IPS-NIHi7 (cell line): Measurements from ENCODE around the gene RFFL.

ENCODE experiments used
- DNase-seq: peaks from one replicate; pipeline ENCODE4 v3.0.0; 2012; ENCODE audit warnings: mixed read lengths; ENCODE audit errors: extremely low spot score

RFFL gene

DNA sequence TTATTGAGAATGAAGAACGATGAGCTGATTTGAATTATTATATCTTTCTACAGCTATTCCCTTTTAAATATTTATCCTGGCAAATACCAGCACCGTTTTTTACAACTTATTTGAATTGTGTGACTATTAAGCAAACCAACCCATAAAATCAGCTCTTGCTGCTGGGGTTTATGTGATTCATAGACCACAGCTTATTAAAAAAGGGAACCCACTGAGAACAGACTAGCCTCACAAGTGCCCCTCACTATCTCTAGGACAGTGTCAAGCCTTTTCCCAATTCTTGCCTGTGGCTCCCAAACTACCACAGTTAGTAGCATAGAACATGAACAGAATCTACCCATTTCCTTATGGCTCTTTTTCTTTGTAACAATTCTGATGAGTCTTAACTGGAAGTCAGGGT is 89.3 kb downstream of the RFFL start:
- DNase-seq, result no peak

DNA sequence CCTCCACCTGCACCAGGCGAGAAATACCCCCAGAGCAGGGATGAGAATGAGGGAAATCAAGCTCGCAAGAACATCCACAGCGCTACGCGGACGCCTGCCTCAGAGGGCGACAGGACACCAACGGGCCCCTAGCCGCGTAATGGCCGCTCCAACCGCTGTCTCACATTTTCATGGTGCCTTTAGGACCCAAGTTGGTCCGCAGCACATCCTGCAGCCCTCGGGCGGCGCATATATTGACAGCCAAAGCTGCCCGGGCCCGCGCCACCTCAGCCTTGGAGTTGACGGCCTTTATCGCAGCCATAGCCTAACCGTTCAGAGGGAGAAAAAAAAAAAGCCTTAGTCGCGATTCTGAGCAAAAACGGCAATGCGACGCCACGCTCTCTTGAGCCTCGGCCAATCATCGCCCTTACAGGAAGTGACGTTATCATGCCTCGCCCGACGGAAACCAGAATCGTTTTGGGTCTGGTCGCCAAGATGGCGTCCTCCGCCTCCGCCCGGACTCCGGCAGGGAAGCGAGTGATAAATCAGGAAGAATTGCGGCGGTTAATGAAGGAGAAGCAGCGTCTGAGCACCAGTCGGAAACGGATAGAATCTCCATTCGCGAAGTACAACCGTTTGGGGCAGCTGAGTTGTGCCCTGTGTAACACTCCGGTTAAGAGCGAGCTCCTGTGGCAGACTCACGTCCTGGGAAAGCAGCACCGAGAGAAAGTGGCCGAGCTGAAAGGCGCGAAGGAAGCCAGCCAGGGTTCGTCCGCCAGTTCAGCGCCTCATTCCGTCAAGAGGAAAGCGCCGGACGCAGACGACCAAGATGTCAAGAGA is 102.2 kb downstream of the RFFL start, which contains the start of the genes CCT6B and ZNF830:
TSS of gene CCT6B (minus strand) at position 368 of the 819 bp plus-strand sequence. CDS start at position 301, 67 bp downstream.
TSS of gene ZNF830 (plus strand) at position 448 of the 819 bp plus-strand sequence. CDS start at position 475, 27 bp downstream.
- DNase-seq, result peak; percentile 97

DNA sequence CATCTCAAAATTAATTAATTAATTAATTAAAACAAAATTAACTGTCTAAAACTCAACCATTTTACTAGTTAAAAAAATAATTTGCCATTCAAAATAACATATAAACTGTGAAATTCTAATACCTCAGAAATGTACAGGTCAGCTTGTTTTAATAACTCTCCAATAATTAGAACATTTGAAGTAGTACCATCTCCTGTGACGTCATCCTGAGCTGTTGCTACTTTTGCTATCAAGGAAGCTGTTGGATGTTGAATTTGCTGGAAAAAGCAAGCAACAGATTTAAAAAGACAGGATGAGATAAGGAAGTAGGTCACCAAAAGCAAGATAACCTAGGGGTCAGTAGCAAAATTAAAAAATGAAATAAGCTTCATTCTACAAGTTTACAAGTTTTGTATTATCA is 105.1 kb downstream of the RFFL start:
- DNase-seq, result no peak
